ENCODE results near the gene CLDN14.

DNA sequence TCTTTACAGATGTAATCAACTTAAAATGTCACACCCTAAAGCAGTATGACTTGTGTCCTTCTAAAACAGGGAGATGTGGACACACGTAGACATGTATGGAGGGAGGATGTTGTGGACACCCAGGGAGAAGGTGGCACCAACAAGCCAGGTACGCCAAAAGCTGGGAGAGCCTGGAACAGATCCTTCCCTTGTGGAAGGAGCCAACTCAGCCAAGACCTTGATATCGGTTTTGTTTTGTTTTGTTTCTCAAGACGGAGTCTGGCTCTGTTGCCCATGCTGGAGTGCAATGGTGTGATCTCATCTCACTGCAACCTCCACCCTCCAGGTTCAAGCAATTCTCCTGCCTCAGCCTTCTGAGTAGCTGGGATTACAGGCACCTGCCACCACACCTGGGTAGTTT is 49.1 kb downstream of the CLDN14 start:
- TF ChIP-seq, protein P1, sequence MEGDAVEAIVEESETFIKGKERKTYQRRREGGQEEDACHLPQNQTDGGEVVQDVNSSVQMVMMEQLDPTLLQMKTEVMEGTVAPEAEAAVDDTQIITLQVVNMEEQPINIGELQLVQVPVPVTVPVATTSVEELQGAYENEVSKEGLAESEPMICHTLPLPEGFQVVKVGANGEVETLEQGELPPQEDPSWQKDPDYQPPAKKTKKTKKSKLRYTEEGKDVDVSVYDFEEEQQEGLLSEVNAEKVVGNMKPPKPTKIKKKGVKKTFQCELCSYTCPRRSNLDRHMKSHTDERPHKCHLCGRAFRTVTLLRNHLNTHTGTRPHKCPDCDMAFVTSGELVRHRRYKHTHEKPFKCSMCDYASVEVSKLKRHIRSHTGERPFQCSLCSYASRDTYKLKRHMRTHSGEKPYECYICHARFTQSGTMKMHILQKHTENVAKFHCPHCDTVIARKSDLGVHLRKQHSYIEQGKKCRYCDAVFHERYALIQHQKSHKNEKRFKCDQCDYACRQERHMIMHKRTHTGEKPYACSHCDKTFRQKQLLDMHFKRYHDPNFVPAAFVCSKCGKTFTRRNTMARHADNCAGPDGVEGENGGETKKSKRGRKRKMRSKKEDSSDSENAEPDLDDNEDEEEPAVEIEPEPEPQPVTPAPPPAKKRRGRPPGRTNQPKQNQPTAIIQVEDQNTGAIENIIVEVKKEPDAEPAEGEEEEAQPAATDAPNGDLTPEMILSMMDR (IDR thresholded peaks at IDR 0.05) = no peak
- TF ChIP-seq POLR2A (IDR thresholded peaks at IDR 0.05) = no peak
